ENCODE data around the gene SSPN. TPM values are rescaled to one million over a fixed set of nuclear protein-coding genes. Genes with fewer than 3 reads are reported as not detected.

SSPN gene
- total RNA-seq, 3 donors from 2014 or later: 17.7 to 22.1 (median 19.7) TPM

DNA sequence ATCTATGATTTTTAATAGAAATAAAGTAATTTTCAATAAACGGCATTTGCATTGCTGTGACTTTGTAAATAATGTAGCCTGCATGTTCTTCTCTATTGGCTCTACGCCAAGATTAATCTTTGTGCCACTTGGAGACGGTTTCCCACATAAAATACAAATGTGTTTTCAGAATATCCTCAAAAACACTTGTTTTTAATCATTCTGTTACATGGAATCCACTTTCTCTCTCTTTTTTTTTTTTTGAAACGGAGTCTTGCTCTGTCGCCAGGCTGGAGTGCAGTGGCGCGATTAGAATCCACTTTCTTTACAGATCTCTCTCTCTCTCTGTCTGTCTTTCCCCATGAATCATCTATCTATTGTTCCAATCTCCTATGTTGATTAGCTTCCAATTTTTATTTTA lies 22.8 kb upstream of the SSPN start:
- TF ChIP-seq POLR2AphosphoS5 (IDR thresholded peaks at IDR 0.05): no peak
- no peak for TF ChIP-seq CTCF (IDR thresholded peaks at IDR 0.05)
- TF ChIP-seq POLR2A (IDR thresholded peaks at IDR 0.05): no peak
- no peaks in the 10 kb centered on the region for H3K4me1 ChIP-seq
- H3K4me3 ChIP-seq: no peak overlapping the region
- no peaks in the 10 kb centered on the region for H3K36me3 ChIP-seq
- H3K27me3 ChIP-seq: no peaks in the 10 kb centered on the region
- no peak for DNase-seq (ENCODE audit: low spot score in 2 of 2)
- intact Hi-C loops (cut with DNase I; ENCODE audit: low total_unique reads): no loop called here
- no peaks in the 10 kb centered on the region for H3K9me3 ChIP-seq
- H3K27ac ChIP-seq: no peak overlapping the region

- intact Hi-C loops (cut with DNase I; ENCODE audit: low total_unique reads): no loop called here
- Histone ChIP-seq H3K4me3 (no peak overlapping the region), H3K27me3 (no peaks in the 10 kb centered on the region), H3K9me3 (no peaks in the 10 kb centered on the region), H3K36me3 (no peaks in the 10 kb centered on the region), H3K27ac (no peak overlapping the region), H3K4me1 (no peaks in the 10 kb centered on the region)
- DNase-seq (ENCODE audit: low spot score in 2 of 2): no peak
- no peak for TF ChIP-seq POLR2AphosphoS5 (IDR thresholded peaks at IDR 0.05)
- no peak for TF ChIP-seq CTCF (IDR thresholded peaks at IDR 0.05)
- no peak for TF ChIP-seq POLR2A (IDR thresholded peaks at IDR 0.05)
These were observed 22.3 kb upstream of the SSPN start for GRCh38 chr12:26172946-26173552.

GRCh38 chr12:26176725-26177124 lies 18.6 kb upstream of the SSPN start:
- no peak for DNase-seq (ENCODE audit: low spot score in 2 of 2)
- H3K27me3 ChIP-seq: no peaks in the 10 kb centered on the region

DNA sequence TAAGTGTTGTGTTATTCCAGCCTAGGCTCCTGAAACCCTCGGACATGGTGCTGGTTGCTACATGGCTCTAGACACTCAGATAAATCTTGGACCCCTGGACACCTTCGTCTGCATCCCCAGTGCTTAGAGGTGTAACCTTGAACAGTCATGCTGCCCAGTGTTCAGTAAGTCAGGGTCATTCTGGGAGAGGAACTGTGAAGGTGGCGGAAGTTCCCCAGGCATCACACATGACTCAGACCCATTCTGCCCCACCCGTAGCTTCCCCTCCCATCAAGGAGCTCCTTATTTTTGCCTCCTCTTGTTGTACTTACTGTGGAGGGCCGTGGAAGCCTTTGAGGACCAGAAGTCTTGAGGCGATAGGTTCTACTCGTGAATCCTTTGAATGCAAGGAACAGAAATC lies 18.1 kb upstream of the SSPN start:
- no peaks in the 10 kb centered on the region for H3K4me1 ChIP-seq
- no peak overlapping the region for H3K4me3 ChIP-seq
- H3K27me3 ChIP-seq: no peaks in the 10 kb centered on the region
- TF ChIP-seq CTCF (IDR thresholded peaks at IDR 0.05): no peak
- no peak for TF ChIP-seq POLR2A (IDR thresholded peaks at IDR 0.05)
- no peak for TF ChIP-seq POLR2AphosphoS5 (IDR thresholded peaks at IDR 0.05)
- H3K36me3 ChIP-seq: no peaks in the 10 kb centered on the region
- no peak overlapping the region for H3K27ac ChIP-seq
- no peaks in the 10 kb centered on the region for H3K9me3 ChIP-seq
- no peak for DNase-seq (ENCODE audit: low spot score in 2 of 2)
- intact Hi-C loops (cut with DNase I; ENCODE audit: low total_unique reads): no loop called here

More at GRCh38 chr12:26176725-26177124, 18.6 kb upstream of the SSPN start:
- TF ChIP-seq CTCF (IDR thresholded peaks at IDR 0.05) (no peak), POLR2A (IDR thresholded peaks at IDR 0.05) (no peak), POLR2AphosphoS5 (IDR thresholded peaks at IDR 0.05) (no peak)
- Histone ChIP-seq H3K27ac (no peak overlapping the region), H3K4me1 (no peaks in the 10 kb centered on the region), H3K36me3 (no peaks in the 10 kb centered on the region), H3K4me3 (no peak overlapping the region), H3K9me3 (no peaks in the 10 kb centered on the region)
- intact Hi-C loops (cut with DNase I; ENCODE audit: low total_unique reads): no loop called here

- no peaks in the 10 kb centered on the region for H3K4me1 ChIP-seq
- TF ChIP-seq POLR2AphosphoS5 (IDR thresholded peaks at IDR 0.05): no peak
- TF ChIP-seq CTCF (IDR thresholded peaks at IDR 0.05): no peak
- H3K4me3 ChIP-seq: no peak overlapping the region
- no peaks in the 10 kb centered on the region for H3K36me3 ChIP-seq
- no peak for DNase-seq (ENCODE audit: low spot score in 2 of 2)
- H3K9me3 ChIP-seq: no peaks in the 10 kb centered on the region
- no peaks in the 10 kb centered on the region for H3K27me3 ChIP-seq
- intact Hi-C loops (cut with DNase I; ENCODE audit: low total_unique reads): no loop called here
- no peak overlapping the region for H3K27ac ChIP-seq
These were observed 15.5 kb upstream of the SSPN start for GRCh38 chr12:26179826-26180225.
